Measurements from ENCODE around the gene KRTAP10-4.

DNA sequence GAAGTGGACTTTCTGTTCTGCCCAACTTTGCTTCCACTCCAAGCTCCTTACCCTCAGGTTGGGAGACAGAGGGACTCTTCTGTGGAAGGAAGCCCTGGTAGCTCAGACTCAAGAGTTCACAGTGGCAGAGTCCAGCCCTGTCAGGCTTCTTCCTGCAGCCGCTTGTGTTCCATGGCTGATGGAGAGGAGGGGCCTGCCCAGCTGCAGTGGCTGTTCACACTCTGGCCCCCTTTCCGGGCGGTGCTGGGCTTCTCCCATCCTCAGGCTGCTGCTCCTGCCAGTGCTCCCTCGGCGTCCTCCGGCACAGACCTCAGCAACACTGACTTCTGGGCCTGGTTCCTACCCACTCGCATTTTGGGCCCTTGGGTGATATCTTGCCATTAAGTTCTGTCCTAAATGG, 37.6 kb upstream of the KRTAP10-4 start:
- TF ChIP-seq, protein P1, sequence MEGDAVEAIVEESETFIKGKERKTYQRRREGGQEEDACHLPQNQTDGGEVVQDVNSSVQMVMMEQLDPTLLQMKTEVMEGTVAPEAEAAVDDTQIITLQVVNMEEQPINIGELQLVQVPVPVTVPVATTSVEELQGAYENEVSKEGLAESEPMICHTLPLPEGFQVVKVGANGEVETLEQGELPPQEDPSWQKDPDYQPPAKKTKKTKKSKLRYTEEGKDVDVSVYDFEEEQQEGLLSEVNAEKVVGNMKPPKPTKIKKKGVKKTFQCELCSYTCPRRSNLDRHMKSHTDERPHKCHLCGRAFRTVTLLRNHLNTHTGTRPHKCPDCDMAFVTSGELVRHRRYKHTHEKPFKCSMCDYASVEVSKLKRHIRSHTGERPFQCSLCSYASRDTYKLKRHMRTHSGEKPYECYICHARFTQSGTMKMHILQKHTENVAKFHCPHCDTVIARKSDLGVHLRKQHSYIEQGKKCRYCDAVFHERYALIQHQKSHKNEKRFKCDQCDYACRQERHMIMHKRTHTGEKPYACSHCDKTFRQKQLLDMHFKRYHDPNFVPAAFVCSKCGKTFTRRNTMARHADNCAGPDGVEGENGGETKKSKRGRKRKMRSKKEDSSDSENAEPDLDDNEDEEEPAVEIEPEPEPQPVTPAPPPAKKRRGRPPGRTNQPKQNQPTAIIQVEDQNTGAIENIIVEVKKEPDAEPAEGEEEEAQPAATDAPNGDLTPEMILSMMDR (conservative IDR thresholded peaks at IDR 0.05): no peak
- no peak for TF ChIP-seq EZH2 (IDR thresholded peaks at IDR 0.05; ENCODE audit: low read depth)
